ENCODE results near the gene PPP1R15A.
A peak's percentile ranks its signal among the peaks of the same experiment; 100 is the strongest.

Gene PPP1R15A

GRCh38 chr19:48841571-48841970 lies 30.6 kb upstream of the PPP1R15A start:
- H3K9me2 ChIP-seq (ENCODE audit: low read depth, low read length), result no peaks in the 10 kb centered on the region
- no peaks in the 10 kb centered on the region for H3K27me3 ChIP-seq (ENCODE audit: insufficient read depth, low read length)
- H3K9me3 ChIP-seq (ENCODE audit: low read length), result no peaks in the 10 kb centered on the region
- no peak overlapping the region for H2AFZ ChIP-seq (ENCODE audit: low read length)
- H3K36me3 ChIP-seq (ENCODE audit: insufficient read depth, low read length), result no peaks in the 10 kb centered on the region
- H3K79me2 ChIP-seq (ENCODE audit: insufficient read depth, low read length), result no peaks in the 10 kb centered on the region
- no peaks in the 10 kb centered on the region for H4K20me1 ChIP-seq (ENCODE audit: insufficient read depth, low read length)
- no peak overlapping the region for H3K27ac ChIP-seq (ENCODE audit: low read depth, low read length, poor library complexity, severe bottlenecking)
- H3K4me3 ChIP-seq (ENCODE audit: low read depth, low read length, poor library complexity, severe bottlenecking), result no peak overlapping the region
- no peaks in the 10 kb centered on the region for H3F3A ChIP-seq (ENCODE audit: insufficient read depth, low read length)
- H3K4me2 ChIP-seq (ENCODE audit: low read length), result no peak overlapping the region
- H3K9ac ChIP-seq (ENCODE audit: low read length), result no peak overlapping the region
- H3K4me1 ChIP-seq (ENCODE audit: insufficient read depth, low read length, severe bottlenecking), result peaks cover 10% of the 10 kb centered on the region
- TF ChIP-seq CTCF (IDR thresholded peaks at IDR 0.05; ENCODE audit: low read length) (no peak), EZH2 (IDR thresholded peaks at IDR 0.05; ENCODE audit: borderline replicate concordance, low read length) (no peak)

GRCh38 chr19:48842789-48843162 lies 29.4 kb upstream of the PPP1R15A start:
- Histone ChIP-seq H3K4me3 (ENCODE audit: low read depth, low read length, poor library complexity, severe bottlenecking) (no peak overlapping the region), H3K79me2 (ENCODE audit: insufficient read depth, low read length) (no peaks in the 10 kb centered on the region), H3K27me3 (ENCODE audit: insufficient read depth, low read length) (no peaks in the 10 kb centered on the region), H3K9me2 (ENCODE audit: low read depth, low read length) (no peaks in the 10 kb centered on the region), H3F3A (ENCODE audit: insufficient read depth, low read length) (no peaks in the 10 kb centered on the region), H2AFZ (ENCODE audit: low read length) (no peak overlapping the region), H3K27ac (ENCODE audit: low read depth, low read length, poor library complexity, severe bottlenecking) (no peak overlapping the region), H3K9ac (ENCODE audit: low read length) (no peak overlapping the region), H3K36me3 (ENCODE audit: insufficient read depth, low read length) (no peaks in the 10 kb centered on the region), H3K4me1 (ENCODE audit: insufficient read depth, low read length, severe bottlenecking) (no peaks in the 10 kb centered on the region), H3K4me2 (ENCODE audit: low read length) (no peak overlapping the region), H3K9me3 (ENCODE audit: low read length) (no peaks in the 10 kb centered on the region), H4K20me1 (ENCODE audit: insufficient read depth, low read length) (no peaks in the 10 kb centered on the region)
- TF ChIP-seq CTCF (IDR thresholded peaks at IDR 0.05; ENCODE audit: low read length) (peak; percentile 79), EZH2 (IDR thresholded peaks at IDR 0.05; ENCODE audit: borderline replicate concordance, low read length) (no peak)

- no peaks in the 10 kb centered on the region for H4K20me1 ChIP-seq (ENCODE audit: insufficient read depth, low read length)
- no peaks in the 10 kb centered on the region for H3K79me2 ChIP-seq (ENCODE audit: insufficient read depth, low read length)
These were observed 27.7 kb upstream of the PPP1R15A start for GRCh38 chr19:48844472-48844871.

More at GRCh38 chr19:48844472-48844871, 27.7 kb upstream of the PPP1R15A start:
- Histone ChIP-seq H3K9ac (ENCODE audit: low read length) (no peak overlapping the region), H3K9me2 (ENCODE audit: low read depth, low read length) (no peaks in the 10 kb centered on the region), H3K4me3 (ENCODE audit: low read depth, low read length, poor library complexity, severe bottlenecking) (no peak overlapping the region), H3K27me3 (ENCODE audit: insufficient read depth, low read length) (no peaks in the 10 kb centered on the region), H3K4me2 (ENCODE audit: low read length) (no peak overlapping the region), H3K27ac (ENCODE audit: low read depth, low read length, poor library complexity, severe bottlenecking) (no peak overlapping the region), H3K36me3 (ENCODE audit: insufficient read depth, low read length) (no peaks in the 10 kb centered on the region), H3K4me1 (ENCODE audit: insufficient read depth, low read length, severe bottlenecking) (no peaks in the 10 kb centered on the region), H3F3A (ENCODE audit: insufficient read depth, low read length) (no peaks in the 10 kb centered on the region), H3K9me3 (ENCODE audit: low read length) (no peaks in the 10 kb centered on the region), H2AFZ (ENCODE audit: low read length) (no peak overlapping the region)
- no peak for TF ChIP-seq CTCF (IDR thresholded peaks at IDR 0.05; ENCODE audit: low read length)
- no peak for TF ChIP-seq EZH2 (IDR thresholded peaks at IDR 0.05; ENCODE audit: borderline replicate concordance, low read length)
